Nephron progenitor cell (in vitro differentiated cells): ENCODE results near the gene SLC25A45.

Experiments used
- DNase-seq: peaks from one replicate; pipeline ENCODE4 v3.0.0; 2021
- H3K27ac Mint-ChIP-seq: 2 replicates; pipeline ENCODE4 v1.8.0; 2021; ENCODE audit warnings: mild to moderate bottlenecking, moderate library complexity, mixed read lengths
- H3K27me3 Mint-ChIP-seq: 2 replicates; pipeline ENCODE4 v1.8.0; 2021; ENCODE audit warnings: mild to moderate bottlenecking, low read depth, mixed read lengths; ENCODE audit not compliant: poor library complexity
- H3K36me3 Mint-ChIP-seq: 2 replicates; pipeline ENCODE4 v1.8.0; 2021; ENCODE audit warnings: low read depth, mixed read lengths
- H3K4me1 Mint-ChIP-seq: 2 replicates; pipeline ENCODE4 v1.8.0; 2021; ENCODE audit warnings: mixed read lengths
- H3K4me3 Mint-ChIP-seq: 2 replicates; pipeline ENCODE4 v1.8.0; 2021; ENCODE audit warnings: mild to moderate bottlenecking, moderate library complexity, mixed read lengths
- H3K9me3 Mint-ChIP-seq: 2 replicates; pipeline ENCODE4 v1.8.0; 2021; ENCODE audit warnings: mild to moderate bottlenecking, moderate library complexity, mixed read lengths
- CTCF ChIP-seq: fragments of 200-600 bp; sonication (generic); IDR thresholded peaks from 2 replicates; pipeline ENCODE4 v1.5.0; 2021; ENCODE audit warnings: antibody characterized with exemption

Gene SLC25A45

GRCh38 chr11:65392899-65393298 is 10.5 kb upstream of the SLC25A45 start:
- Mint-ChIP-seq H3K27ac (peak overlapping the region; percentile 84), H3K36me3 (peaks cover 6% of the 10 kb centered on the region), H3K4me3 (no peak overlapping the region), H3K9me3 (no peaks in the 10 kb centered on the region), H3K27me3 (no peaks in the 10 kb centered on the region), H3K4me1 (peaks cover 54% of the 10 kb centered on the region)
- no peak for TF ChIP-seq CTCF
- DNase-seq: no peak

GRCh38 chr11:65392186-65392829 is 9.9 kb upstream of the SLC25A45 start:
- Mint-ChIP-seq H3K36me3 (peaks cover 3% of the 10 kb centered on the region), H3K4me1 (peaks cover 51% of the 10 kb centered on the region), H3K4me3 (no peak overlapping the region), H3K9me3 (no peaks in the 10 kb centered on the region), H3K27ac (peak overlapping the region; percentile 84), H3K27me3 (no peaks in the 10 kb centered on the region)
- TF ChIP-seq CTCF: no peak
- DNase-seq: no peak

- DNase-seq: no peak
- no peak overlapping the region for H3K4me3 Mint-ChIP-seq
- no peaks in the 10 kb centered on the region for H3K36me3 Mint-ChIP-seq
- H3K27me3 Mint-ChIP-seq: no peaks in the 10 kb centered on the region
- peaks cover 49% of the 10 kb centered on the region for H3K4me1 Mint-ChIP-seq
- H3K27ac Mint-ChIP-seq: peak overlapping the region; percentile 22
- no peak for TF ChIP-seq CTCF
- H3K9me3 Mint-ChIP-seq: no peaks in the 10 kb centered on the region
Measured at GRCh38 chr11:65390996-65391395, 8.6 kb upstream of the SLC25A45 start.

GRCh38 chr11:65390099-65390941 is 7.9 kb upstream of the SLC25A45 start:
- peak overlapping the region; percentile 8 for H3K4me3 Mint-ChIP-seq
- H3K27ac Mint-ChIP-seq: peak overlapping the region; percentile 71
- no peaks in the 10 kb centered on the region for H3K36me3 Mint-ChIP-seq
- H3K27me3 Mint-ChIP-seq: no peaks in the 10 kb centered on the region
- DNase-seq: no peak
- peaks cover 49% of the 10 kb centered on the region for H3K4me1 Mint-ChIP-seq
- no peaks in the 10 kb centered on the region for H3K9me3 Mint-ChIP-seq
- no peak for TF ChIP-seq CTCF

- H3K36me3 Mint-ChIP-seq: no peaks in the 10 kb centered on the region
- peaks cover 54% of the 10 kb centered on the region for H3K4me1 Mint-ChIP-seq
- H3K9me3 Mint-ChIP-seq: no peaks in the 10 kb centered on the region
- no peak for TF ChIP-seq CTCF
- H3K27ac Mint-ChIP-seq: peak overlapping the region; percentile 71
- H3K27me3 Mint-ChIP-seq: peaks cover 3% of the 10 kb centered on the region
- H3K4me3 Mint-ChIP-seq: peak overlapping the region; percentile 8
- no peak for DNase-seq
Measured at GRCh38 chr11:65389294-65389980, 7.0 kb upstream of the SLC25A45 start.
